ENCODE results near the gene COA8.

COA8 gene

DNA sequence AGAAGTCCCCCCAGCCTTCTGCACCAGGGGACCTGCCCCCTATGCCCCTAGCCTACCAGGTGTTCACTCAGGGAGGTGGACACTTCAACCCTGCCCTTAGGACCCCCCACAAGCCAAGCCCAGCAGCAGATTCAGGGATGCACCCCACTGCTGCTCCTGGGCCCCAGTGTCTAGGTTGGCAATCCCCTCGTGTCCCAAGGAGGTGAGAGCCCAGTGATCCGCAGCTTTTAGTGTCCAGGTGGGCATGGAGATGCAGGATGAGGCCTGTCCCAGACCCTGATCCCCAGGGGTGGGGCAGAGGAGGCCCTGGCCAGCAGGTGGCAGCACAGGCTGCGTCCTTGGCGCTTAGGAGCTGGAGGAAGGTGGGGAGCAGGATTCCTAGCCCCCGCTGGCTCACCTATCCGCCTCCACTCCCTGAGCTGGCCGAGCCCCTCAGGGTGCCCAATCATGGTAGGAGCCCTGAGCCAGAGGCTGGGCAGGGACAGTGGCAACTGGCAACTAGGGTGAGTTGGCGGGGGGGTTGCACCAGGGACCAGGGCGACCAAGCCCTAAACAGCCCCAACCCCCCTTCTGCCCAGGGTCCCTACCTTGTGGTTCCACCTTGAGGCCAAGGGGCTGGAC is 44.2 kb upstream of the COA8 start:
- peak; percentile 79 for DNase-seq (ENCODE audit: low spot score)
- H3K27ac ChIP-seq: peak overlapping the region; percentile 76 to 96
- no peak overlapping the region for H3K4me3 ChIP-seq
- TF ChIP-seq, protein P1, sequence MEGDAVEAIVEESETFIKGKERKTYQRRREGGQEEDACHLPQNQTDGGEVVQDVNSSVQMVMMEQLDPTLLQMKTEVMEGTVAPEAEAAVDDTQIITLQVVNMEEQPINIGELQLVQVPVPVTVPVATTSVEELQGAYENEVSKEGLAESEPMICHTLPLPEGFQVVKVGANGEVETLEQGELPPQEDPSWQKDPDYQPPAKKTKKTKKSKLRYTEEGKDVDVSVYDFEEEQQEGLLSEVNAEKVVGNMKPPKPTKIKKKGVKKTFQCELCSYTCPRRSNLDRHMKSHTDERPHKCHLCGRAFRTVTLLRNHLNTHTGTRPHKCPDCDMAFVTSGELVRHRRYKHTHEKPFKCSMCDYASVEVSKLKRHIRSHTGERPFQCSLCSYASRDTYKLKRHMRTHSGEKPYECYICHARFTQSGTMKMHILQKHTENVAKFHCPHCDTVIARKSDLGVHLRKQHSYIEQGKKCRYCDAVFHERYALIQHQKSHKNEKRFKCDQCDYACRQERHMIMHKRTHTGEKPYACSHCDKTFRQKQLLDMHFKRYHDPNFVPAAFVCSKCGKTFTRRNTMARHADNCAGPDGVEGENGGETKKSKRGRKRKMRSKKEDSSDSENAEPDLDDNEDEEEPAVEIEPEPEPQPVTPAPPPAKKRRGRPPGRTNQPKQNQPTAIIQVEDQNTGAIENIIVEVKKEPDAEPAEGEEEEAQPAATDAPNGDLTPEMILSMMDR (IDR thresholded peaks at IDR 0.05): peak; percentile 93

DNA sequence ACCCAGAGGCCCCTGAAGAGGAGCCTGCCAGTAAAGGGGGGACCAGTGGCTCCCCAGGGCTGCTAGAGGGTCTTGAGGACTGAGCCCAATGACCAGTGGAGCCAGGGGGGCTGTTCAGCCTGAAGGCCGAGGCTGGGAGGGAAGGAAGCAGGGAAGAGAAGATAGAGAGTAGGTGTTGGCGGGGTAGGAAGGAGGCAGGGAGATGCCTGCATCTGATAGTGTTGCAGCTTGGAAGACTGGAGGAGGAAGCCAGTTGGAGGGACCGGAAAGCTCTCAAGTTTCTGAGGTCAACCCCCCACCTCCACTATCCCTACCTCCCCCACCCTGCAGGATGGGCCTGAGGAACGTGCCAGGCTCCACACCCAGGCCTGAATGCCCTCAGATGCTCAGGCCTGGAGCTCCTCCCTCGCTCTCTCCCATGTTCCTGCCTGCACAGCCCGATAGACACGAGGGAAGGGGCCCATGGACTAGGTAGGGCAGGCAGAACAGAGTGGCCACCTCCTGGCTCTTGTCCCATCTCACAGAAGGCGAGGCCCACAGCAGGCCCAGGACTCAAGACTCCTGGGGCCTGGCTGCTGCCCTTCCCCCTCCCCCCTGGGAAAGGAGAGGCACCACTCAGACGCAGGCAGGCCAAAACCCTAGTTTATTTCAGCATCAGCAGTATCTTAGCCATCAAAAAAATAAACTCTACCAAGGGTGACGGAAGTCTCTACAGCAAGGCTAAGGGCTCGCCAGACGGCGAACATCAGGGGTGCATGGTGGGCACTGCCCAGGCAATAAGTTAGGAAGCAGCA is 43.5 kb upstream of the COA8 start:
- TF ChIP-seq, protein P1 (IDR thresholded peaks at IDR 0.05): no peak
- peak; percentile 72 for DNase-seq (ENCODE audit: low spot score)
- Histone ChIP-seq H3K27ac (peak overlapping the region; percentile 76 to 96), H3K4me3 (no peak overlapping the region)

DNA sequence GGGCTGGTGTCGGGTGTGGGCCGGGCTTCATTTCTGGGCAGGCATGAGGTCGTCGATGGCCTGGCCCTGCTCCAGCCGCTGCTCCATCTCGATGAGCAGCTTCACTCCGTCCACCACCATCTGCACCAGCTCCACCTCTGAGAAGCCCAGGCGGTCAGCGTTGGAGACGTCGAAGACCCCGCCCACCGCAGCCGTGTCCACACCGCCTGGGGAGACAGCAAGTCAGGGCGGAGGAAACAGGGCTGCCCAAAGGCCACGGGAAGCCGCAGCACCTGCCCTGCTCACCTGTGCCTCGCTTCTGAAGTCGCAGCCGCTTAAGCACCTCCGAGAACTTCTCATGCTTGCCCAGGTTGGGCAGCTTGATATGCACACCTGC is 42.9 kb upstream of the COA8 start:
- H3K27ac ChIP-seq: peak overlapping the region; percentile 76 to 96
- peak overlapping the region; percentile 74 for H3K4me3 ChIP-seq
- TF ChIP-seq, protein P1 (IDR thresholded peaks at IDR 0.05): no peak
- peak; percentile 76 for DNase-seq (ENCODE audit: low spot score)

DNA sequence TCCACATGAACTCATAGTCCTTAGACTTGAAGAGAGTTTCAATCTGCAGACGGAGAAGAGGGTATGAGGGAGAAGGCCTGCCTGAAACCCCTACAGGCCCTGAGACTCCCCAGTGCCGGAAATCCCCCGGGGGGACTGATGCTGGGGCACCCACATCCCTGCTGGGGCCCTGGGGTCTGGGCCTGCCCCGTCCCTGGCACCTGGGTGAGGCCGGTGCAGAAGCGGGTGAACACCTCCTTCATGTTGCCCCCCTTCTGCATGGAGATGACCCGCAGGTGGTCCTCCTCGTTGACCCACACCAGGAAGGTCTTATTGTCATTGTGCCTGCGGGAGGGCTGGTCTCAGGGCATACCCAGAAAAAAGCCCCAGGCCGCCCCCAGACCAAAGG is 42.5 kb upstream of the COA8 start:
- DNase-seq (ENCODE audit: low spot score): peak; percentile 78
- Histone ChIP-seq H3K4me3 (peak overlapping the region; percentile 74), H3K27ac (peak overlapping the region; percentile 76 to 96)
- TF ChIP-seq, protein P1 (IDR thresholded peaks at IDR 0.05): no peak

DNA sequence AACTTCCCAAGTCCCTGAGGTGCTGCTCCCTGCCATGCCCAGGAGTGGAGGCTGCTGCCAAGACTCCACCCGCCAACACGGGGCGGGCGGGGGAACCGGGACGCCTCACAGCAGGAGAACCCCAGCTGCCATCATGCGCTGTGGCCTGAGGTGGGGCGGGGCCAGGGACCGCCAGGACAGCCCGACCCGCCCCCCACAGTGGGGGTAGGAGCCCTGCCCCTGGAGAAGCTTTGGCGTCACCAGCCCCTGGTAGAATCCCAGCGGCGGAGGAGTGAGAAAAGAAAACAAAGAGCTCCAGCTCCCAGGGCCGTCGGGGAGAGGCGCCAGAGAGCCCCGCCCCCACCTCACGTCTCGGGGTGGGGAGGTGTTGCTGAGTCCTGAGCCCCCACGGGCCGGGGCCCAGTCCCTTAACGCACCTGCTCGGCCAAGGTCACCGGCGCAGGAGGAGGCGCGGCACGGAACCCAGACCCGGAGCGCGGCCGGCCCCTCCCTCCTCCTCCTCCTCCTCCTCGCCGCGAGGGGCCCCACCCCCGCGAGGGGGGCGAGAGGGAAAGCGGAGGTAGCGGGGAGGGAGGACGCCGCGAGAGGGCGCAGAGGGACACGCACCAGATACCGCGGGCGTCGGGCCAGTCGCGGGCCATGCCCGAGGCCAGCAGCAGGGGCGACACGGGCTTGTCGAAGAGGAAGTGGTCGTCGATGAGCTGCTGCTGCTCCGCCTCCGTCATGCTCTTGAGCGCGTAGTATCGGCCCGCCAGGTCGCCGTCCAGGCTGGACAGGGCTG is 41.9 kb upstream of the COA8 start:
- DNase-seq (ENCODE audit: low spot score): peak; percentile 86
- TF ChIP-seq, protein P1 (IDR thresholded peaks at IDR 0.05): peak; percentile 49
- peak overlapping the region; percentile 74 for H3K4me3 ChIP-seq
- H3K27ac ChIP-seq: peak overlapping the region; percentile 76 to 96

DNA sequence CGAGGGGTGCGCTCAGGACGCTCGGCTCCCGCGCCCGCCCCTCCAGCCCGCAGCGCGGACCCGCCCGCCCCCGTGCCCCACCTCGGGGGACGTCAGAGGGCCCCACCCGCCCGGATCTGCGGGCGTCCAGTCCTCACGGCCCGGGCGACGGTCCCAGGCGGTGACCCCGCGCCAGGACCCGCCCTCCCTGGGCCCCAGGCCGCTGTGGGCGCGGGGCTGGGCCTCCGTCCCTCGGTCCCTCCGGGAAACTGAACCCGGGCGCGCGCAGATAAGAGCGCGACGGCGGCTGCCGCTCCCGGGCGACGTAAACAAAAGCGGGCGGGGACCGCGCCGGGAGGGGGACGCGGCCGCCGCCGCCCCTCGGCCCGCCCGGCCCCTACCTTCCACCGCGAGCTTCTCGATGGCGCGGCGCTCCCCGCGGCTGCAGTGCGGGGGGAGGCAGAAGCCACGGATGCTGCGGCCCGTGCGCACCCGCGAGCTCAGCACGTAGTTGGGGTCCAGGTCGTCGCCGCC is 41.3 kb upstream of the COA8 start:
- Histone ChIP-seq H3K27ac (peak overlapping the region; percentile 76 to 96), H3K4me3 (peak overlapping the region; percentile 74)
- TF ChIP-seq, protein P1 (IDR thresholded peaks at IDR 0.05): no peak
- DNase-seq (ENCODE audit: low spot score): no peak

All from coronary artery (tissue), 2 donors.